HepG2 (cell line): ENCODE data around the gene ZNF648. TPM values are rescaled to one million over a fixed set of nuclear protein-coding genes. Genes with fewer than 3 reads are reported as not detected.

ENCODE experiments used
- ATAC-seq: fragments of 200-7000 bp; cut with Tn5 transposase; 3 replicates; pipeline ENCODE4 v1.9.1; 2020; ENCODE audit warnings: mild to moderate bottlenecking, moderate library complexity
- BruUV-seq: library from RNA; stranded (reverse); fragments of 400-500 nt; replicated peaks from 2 replicates; lab custom pipeline; 2021; lab: Mats Ljungman, UMichigan
- CTCF ChIA-PET: fragments of 300-600 bp; formaldehyde crosslinking; extraction: SDS; loops from one replicate; lab custom pipeline; 2021; ENCODE audit warnings: low total read pairs, inconsistent platforms, low intra/inter-chr PET ratio; lab: Yijun Ruan, JAX
- POLR2A ChIA-PET: fragments of 350-600 bp; sonication (Branson Sonifier 250); formaldehyde crosslinking; loops from one replicate; lab custom pipeline; 2020; ENCODE audit warnings: antibody characterized with exemption, inconsistent platforms; lab: Yijun Ruan, JAX
- DNase-seq: peaks from one replicate; pipeline ENCODE4 v3.0.0-alpha.2; 2015; ENCODE audit warnings: low spot score
- FAIRE-seq: peaks from 3 replicates; lab custom pipeline; 2011; peaks lifted over from hg19 to GRCh38; lab: Jason Lieb, UNC
- H2AFZ ChIP-seq: one replicate; pipeline ENCODE4 v1.6.1; 2011; ENCODE audit warnings: low read length, inconsistent platforms
- H3K27ac ChIP-seq: fragments of 300-600 bp; 3 replicates; pipeline ENCODE4 v1.8.0; 2011; ENCODE audit warnings: mixed run types, mild to moderate bottlenecking, mixed read lengths, low read length, inconsistent platforms; ENCODE audit not compliant: insufficient read depth; ENCODE audit errors: extremely low read length
- H3K27me3 ChIP-seq, 2 experiments: fragments of 200-600 bp in 1 of 2; 2 replicates in 1 of 2; 3 replicates in 1 of 2; pipeline versions ENCODE4 v1.6.0 to v1.8.0; 2011; ENCODE audit warnings: low read length in 2 of 2, mild to moderate bottlenecking in 2 of 2, moderate library complexity in 2 of 2, inconsistent platforms in 1 of 2; ENCODE audit not compliant: insufficient read depth in 2 of 2, control insufficient read depth in 1 of 2
- H3K36me3 ChIP-seq, 2 experiments: fragments of 200-600 bp in 1 of 2; replicated peaks in 1 of 2; 2 replicates in 1 of 2; 3 replicates in 1 of 2; pipeline versions ENCODE4 v1.5.1 to v1.8.0; 2011; ENCODE audit warnings: low read length in 2 of 2, inconsistent platforms in 1 of 2; ENCODE audit not compliant: insufficient read depth in 2 of 2, control insufficient read depth in 1 of 2
- H3K4me1 ChIP-seq: 2 replicates; pipeline ENCODE4 v1.5.1; 2012; ENCODE audit warnings: low read length, inconsistent platforms; ENCODE audit not compliant: insufficient read depth
- H3K4me2 ChIP-seq: 2 replicates; pipeline ENCODE4 v1.6.0; 2011; ENCODE audit warnings: low read depth, low read length, inconsistent platforms
- H3K4me3 ChIP-seq, 3 experiments: fragments of 200-600 bp in 1 of 3; sonication (generic), shearing (Covaris generic) in 1 of 3; replicated peaks in 1 of 3; 2 replicates each; pipeline ENCODE4 v1.5.1; 2011 to 2016; ENCODE audit warnings: low read length in 3 of 3, inconsistent platforms in 2 of 3, low read depth in 2 of 3, mild to moderate bottlenecking in 2 of 3, control low read depth in 1 of 3, mixed read lengths in 1 of 3; ENCODE audit not compliant: insufficient read depth in 1 of 3
- H3K79me2 ChIP-seq: one replicate; pipeline ENCODE4 v1.6.1; 2011; ENCODE audit warnings: low read length, inconsistent platforms; ENCODE audit not compliant: insufficient read depth
- H3K9ac ChIP-seq: 2 replicates; pipeline ENCODE4 v1.6.0; 2011; ENCODE audit warnings: mild to moderate bottlenecking, low read depth, low read length, inconsistent platforms; ENCODE audit not compliant: insufficient read depth
- H3K9me3 ChIP-seq: 2 replicates; pipeline ENCODE4 v1.5.1; 2012; ENCODE audit warnings: mild to moderate bottlenecking, low read length
- H4K20me1 ChIP-seq: 2 replicates; pipeline ENCODE4 v1.6.0; 2011; ENCODE audit warnings: inconsistent platforms, mild to moderate bottlenecking, low read length, moderate library complexity; ENCODE audit not compliant: insufficient read depth
- CREB1 ChIP-seq, 2 experiments: fragments of 450-650 bp in 1 of 2; IDR thresholded peaks; 2 replicates each; pipeline ENCODE4 v1.6.1; 2016 to 2017; ENCODE audit warnings: control low read depth in 1 of 2, mild to moderate bottlenecking in 1 of 2, missing compliant biosample characterization in 1 of 2, missing genetic modification characterization in 1 of 2
- CREBL2 ChIP-seq: sonication (generic); formaldehyde crosslinking; IDR thresholded peaks from 2 replicates; pipeline ENCODE4 v1.8.1; 2023; ENCODE audit warnings: missing genetic modification reagents, mild to moderate bottlenecking, borderline replicate concordance
- HBP1 ChIP-seq: IDR thresholded peaks from 2 replicates; pipeline ENCODE4 v1.6.1; 2016; ENCODE audit warnings: low read depth, control low read depth
- ZNF607 ChIP-seq: sonication (generic); formaldehyde crosslinking; IDR thresholded peaks from 2 replicates; pipeline ENCODE4 v1.5.1; 2020; ENCODE audit warnings: missing genetic modification reagents, mild to moderate bottlenecking, borderline replicate concordance
- ZNF724P ChIP-seq: sonication (generic); formaldehyde crosslinking; IDR thresholded peaks from 2 replicates; pipeline ENCODE4 v1.8.0; 2022; ENCODE audit warnings: missing genetic modification reagents, borderline replicate concordance
- ZSCAN9 ChIP-seq: IDR thresholded peaks from 2 replicates; pipeline ENCODE4 v1.6.1; 2016; ENCODE audit warnings: borderline replicate concordance
- WGBS: methylation state at CpG from one replicate; pipeline ENCODE4 v1.1.6; 2017; ENCODE audit warnings: low lambda C conversion rate; 5-methylcytosine and 5-hydroxymethylcytosine counted together
- in situ Hi-C: cut with HindIII; loops from 2 replicates; pipeline ENCODE4 v1.10.0; 2017; ENCODE audit warnings: low pct_unique_long_range_greater_than_20kb; ENCODE audit not compliant: extremely low pct_ligation_motif_present
- intact Hi-C: fragments of 100-400 bp; cut with micrococcal nuclease; formaldehyde crosslinking; loops from one replicate; pipeline ENCODE4 v1.10.0; 2022; ENCODE audit not compliant: unreplicated experiment
- polyA plus RNA-seq, 8 experiments: library from polyadenylated mRNA; depleted of rRNA in 3 of 8; stranded (reverse) in 7 of 8; unstranded in 1 of 8; fragments of >200 nt; fragmentation: Illumina TruSeq in 4 of 8; extraction: Trizol in 4 of 8; gene quantifications; 2 replicates each; pipeline versions ENCODE4 v1.2.1 to v1.2.3, GENCODE V29; 2011 to 2016; ENCODE audit warnings: low read depth in 4 of 8, missing spikeins in 1 of 8, mixed read lengths in 1 of 8; ENCODE audit not compliant: insufficient read depth in 1 of 8
- total RNA-seq, 5 experiments: library from RNA; depleted of rRNA; stranded (reverse); fragments of >200 nt; fragmentation: Illumina TruSeq; extraction: Trizol; gene quantifications; 2 replicates each; pipeline ENCODE4 v1.2.3, GENCODE V29; 2016; ENCODE audit warnings: low read depth in 1 of 5
- TF ChIP-seq, protein P1 (sequence below): sonication (generic); formaldehyde crosslinking; IDR thresholded peaks from 2 replicates; pipeline ENCODE4 v1.4.0; 2020; ENCODE audit warnings: missing genetic modification reagents

The ZNF648 gene
- total and polyA plus RNA-seq, 2 of the 13 experiments (the other 11 are each of a cell fraction or from before 2014, with no cell fraction given) = 0.13 to 0.37 TPM

DNA sequence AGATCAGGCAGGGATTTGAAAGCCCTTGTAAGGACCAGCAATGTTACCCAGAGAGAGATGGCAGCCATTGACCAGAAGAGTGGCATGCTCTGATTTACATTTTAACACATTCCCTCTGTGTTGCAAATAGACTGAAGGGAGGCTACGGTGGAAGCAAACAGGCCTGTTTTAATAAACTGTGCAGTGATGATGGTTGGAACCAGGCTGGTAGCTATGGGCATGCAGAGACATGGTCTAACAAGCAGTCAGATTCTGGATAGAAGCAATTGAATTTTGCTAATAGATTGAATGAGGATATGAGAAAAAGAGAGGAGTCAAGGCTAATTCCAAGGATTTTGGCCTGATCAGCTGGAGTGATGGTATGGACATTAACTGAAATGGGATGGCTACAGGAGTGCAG, 32.3 kb upstream of the ZNF648 start (continued):
- TF ChIP-seq, protein P1, sequence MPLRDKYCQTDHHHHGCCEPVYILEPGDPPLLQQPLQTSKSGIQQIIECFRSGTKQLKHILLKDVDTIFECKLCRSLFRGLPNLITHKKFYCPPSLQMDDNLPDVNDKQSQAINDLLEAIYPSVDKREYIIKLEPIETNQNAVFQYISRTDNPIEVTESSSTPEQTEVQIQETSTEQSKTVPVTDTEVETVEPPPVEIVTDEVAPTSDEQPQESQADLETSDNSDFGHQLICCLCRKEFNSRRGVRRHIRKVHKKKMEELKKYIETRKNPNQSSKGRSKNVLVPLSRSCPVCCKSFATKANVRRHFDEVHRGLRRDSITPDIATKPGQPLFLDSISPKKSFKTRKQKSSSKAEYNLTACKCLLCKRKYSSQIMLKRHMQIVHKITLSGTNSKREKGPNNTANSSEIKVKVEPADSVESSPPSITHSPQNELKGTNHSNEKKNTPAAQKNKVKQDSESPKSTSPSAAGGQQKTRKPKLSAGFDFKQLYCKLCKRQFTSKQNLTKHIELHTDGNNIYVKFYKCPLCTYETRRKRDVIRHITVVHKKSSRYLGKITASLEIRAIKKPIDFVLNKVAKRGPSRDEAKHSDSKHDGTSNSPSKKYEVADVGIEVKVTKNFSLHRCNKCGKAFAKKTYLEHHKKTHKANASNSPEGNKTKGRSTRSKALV (CRISPR knock-in tag) = no peak
- no peak for TF ChIP-seq CREBL2 (CRISPR knock-in tag)
- TF ChIP-seq ZNF607 = no peak
- TF ChIP-seq ZNF724P (CRISPR knock-in tag) = no peak
- TF ChIP-seq HBP1 (CRISPR knock-in tag) = no peak
- TF ChIP-seq, all 625 proteins: peak for 0

- in situ Hi-C loops = loop anchor here (25.0 kb wide), 1 partner anchor 695 kb away; the partner anchor contains the start of gene NPL
- no TSS peak for BruUV-seq
These were observed 30.8 kb upstream of the ZNF648 start for GRCh38 chr1:182092336-182092735.

More at GRCh38 chr1:182092336-182092735, 30.8 kb upstream of the ZNF648 start:
- ChIA-PET POLR2A (no interaction called here), CTCF (no interaction called here)
- Histone ChIP-seq H4K20me1 (no peaks in the 10 kb centered on the region), H3K27me3 (peaks cover 1 to 2% of the 10 kb centered on the region in 2 experiments; a peak in 1 of 5 replicates), H3K9me3 (no peaks in the 10 kb centered on the region), H3K4me3 (no peak overlapping the region), H3K9ac (no peak overlapping the region), H3K79me2 (no peaks in the 10 kb centered on the region), H3K4me1 (peaks cover 16% of the 10 kb centered on the region; the same call in 1 of the 2 replicates), H3K36me3 (no peaks in the 10 kb centered on the region), H3K4me2 (no peak overlapping the region), H3K27ac (no peak overlapping the region), H2AFZ (no peak overlapping the region)
- intact Hi-C loops = no loop called here
- FAIRE-seq (no peak), ATAC-seq (no peak), DNase-seq (no peak)
- WGBS = 39% methylated on average over 5 of the region's 5 CpGs
- TF ChIP-seq CREB1 (IDR thresholded peaks at IDR 0.05) (no peak), CREB1 (CRISPR knock-in tag; IDR thresholded peaks at IDR 0.05) (no peak), ZSCAN9 (no peak)
